ENCODE data around the gene MEIS3. TPM values are rescaled to one million over a fixed set of nuclear protein-coding genes. Genes with fewer than 3 reads are reported as not detected.

Gene MEIS3
- total RNA-seq, 1 donor from 2014 or later = 32.2 TPM

DNA sequence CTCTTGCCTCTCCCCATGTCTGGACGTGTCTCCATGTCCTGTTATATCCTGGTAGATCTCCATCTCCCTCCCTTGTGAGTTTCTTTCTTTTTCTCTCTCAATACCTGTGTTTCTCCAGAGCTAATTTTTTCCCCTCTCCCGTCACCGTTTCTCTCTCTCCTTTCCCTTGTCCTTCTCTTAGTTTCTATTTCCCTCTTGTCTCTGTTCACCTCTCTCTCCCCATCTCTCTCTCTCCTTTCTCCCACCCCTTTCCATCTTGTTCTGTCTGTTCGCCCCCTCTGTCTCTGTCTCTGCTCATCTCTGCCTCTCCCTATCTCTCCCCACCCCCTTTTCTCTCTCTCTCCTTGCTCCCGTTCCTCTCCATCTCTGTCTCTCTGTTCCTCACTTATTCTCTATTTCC, 39.3 kb upstream of the MEIS3 start:
- Histone ChIP-seq H3K9ac (no peak overlapping the region), H3K36me3 (no peaks in the 10 kb centered on the region), H4K20me1 (ENCODE audit: low read depth) (no peaks in the 10 kb centered on the region), H3K4me3 (no peak overlapping the region), H3K9me3 (ENCODE audit: low read depth) (no peaks in the 10 kb centered on the region), H3K4me2 (no peak overlapping the region), H3K27ac (no peak overlapping the region), H3F3A (ENCODE audit: low read depth) (no peaks in the 10 kb centered on the region), H2AFZ (replicated peaks) (no peak overlapping the region), H3K4me1 (no peaks in the 10 kb centered on the region), H3K79me2 (ENCODE audit: low read depth) (no peaks in the 10 kb centered on the region), H3K27me3 (peaks cover 45% of the 10 kb centered on the region)
- H3K27me3 Mint-ChIP-seq (ENCODE audit: insufficient read depth, low read depth) = peaks cover 8% of the 10 kb centered on the region
- H3K4me1 Mint-ChIP-seq = no peaks in the 10 kb centered on the region
- no peak overlapping the region for H3K4me3 Mint-ChIP-seq
- H3K9me3 Mint-ChIP-seq = peaks cover 15% of the 10 kb centered on the region
- no peak overlapping the region for H3K27ac Mint-ChIP-seq
- H3K36me3 Mint-ChIP-seq = no peaks in the 10 kb centered on the region
- TF ChIP-seq EZH2 (IDR thresholded peaks at IDR 0.05) (no peak), EZH2phosphoT487 (IDR thresholded peaks at IDR 0.05) (no peak)
- DNase-seq (ENCODE audit: low spot score) = no peak

- no peak overlapping the region for H3K27ac Mint-ChIP-seq
- Histone ChIP-seq H4K20me1 (ENCODE audit: low read depth) (no peaks in the 10 kb centered on the region), H3K4me1 (no peaks in the 10 kb centered on the region), H3K9ac (no peak overlapping the region), H3F3A (ENCODE audit: low read depth) (no peaks in the 10 kb centered on the region), H3K27ac (no peak overlapping the region), H3K9me3 (ENCODE audit: low read depth) (no peaks in the 10 kb centered on the region), H3K27me3 (peaks cover 45% of the 10 kb centered on the region), H3K79me2 (ENCODE audit: low read depth) (no peaks in the 10 kb centered on the region), H2AFZ (replicated peaks) (no peak overlapping the region), H3K36me3 (no peaks in the 10 kb centered on the region), H3K4me3 (no peak overlapping the region), H3K4me2 (no peak overlapping the region)
- H3K9me3 Mint-ChIP-seq = peaks cover 15% of the 10 kb centered on the region
- TF ChIP-seq, protein P1, sequence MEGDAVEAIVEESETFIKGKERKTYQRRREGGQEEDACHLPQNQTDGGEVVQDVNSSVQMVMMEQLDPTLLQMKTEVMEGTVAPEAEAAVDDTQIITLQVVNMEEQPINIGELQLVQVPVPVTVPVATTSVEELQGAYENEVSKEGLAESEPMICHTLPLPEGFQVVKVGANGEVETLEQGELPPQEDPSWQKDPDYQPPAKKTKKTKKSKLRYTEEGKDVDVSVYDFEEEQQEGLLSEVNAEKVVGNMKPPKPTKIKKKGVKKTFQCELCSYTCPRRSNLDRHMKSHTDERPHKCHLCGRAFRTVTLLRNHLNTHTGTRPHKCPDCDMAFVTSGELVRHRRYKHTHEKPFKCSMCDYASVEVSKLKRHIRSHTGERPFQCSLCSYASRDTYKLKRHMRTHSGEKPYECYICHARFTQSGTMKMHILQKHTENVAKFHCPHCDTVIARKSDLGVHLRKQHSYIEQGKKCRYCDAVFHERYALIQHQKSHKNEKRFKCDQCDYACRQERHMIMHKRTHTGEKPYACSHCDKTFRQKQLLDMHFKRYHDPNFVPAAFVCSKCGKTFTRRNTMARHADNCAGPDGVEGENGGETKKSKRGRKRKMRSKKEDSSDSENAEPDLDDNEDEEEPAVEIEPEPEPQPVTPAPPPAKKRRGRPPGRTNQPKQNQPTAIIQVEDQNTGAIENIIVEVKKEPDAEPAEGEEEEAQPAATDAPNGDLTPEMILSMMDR (IDR thresholded peaks at IDR 0.05) = no peak
- TF ChIP-seq EZH2phosphoT487 (IDR thresholded peaks at IDR 0.05) (no peak), EZH2 (IDR thresholded peaks at IDR 0.05) (no peak)
- H3K36me3 Mint-ChIP-seq = no peaks in the 10 kb centered on the region
- no peak overlapping the region for H3K4me3 Mint-ChIP-seq
- no peak for DNase-seq (ENCODE audit: low spot score)
- H3K27me3 Mint-ChIP-seq (ENCODE audit: insufficient read depth, low read depth) = peaks cover 10% of the 10 kb centered on the region
- H3K4me1 Mint-ChIP-seq = no peaks in the 10 kb centered on the region
Measured at GRCh38 chr19:47456721-47457474, 37.6 kb upstream of the MEIS3 start.

GRCh38 chr19:47450478-47450877, 31.2 kb upstream of the MEIS3 start:
- H3K9me3 ChIP-seq (ENCODE audit: low read depth) = no peaks in the 10 kb centered on the region

More at GRCh38 chr19:47450478-47450877, 31.2 kb upstream of the MEIS3 start:
- no peak overlapping the region for H3K4me3 ChIP-seq
- TF ChIP-seq, protein P1 (IDR thresholded peaks at IDR 0.05) = no peak
- TF ChIP-seq EZH2 (IDR thresholded peaks at IDR 0.05) (no peak), EZH2phosphoT487 (IDR thresholded peaks at IDR 0.05) (no peak)
- no peak overlapping the region for H3K9ac ChIP-seq
- no peak overlapping the region for H2AFZ ChIP-seq (replicated peaks)
- peaks cover 43% of the 10 kb centered on the region for H3K27me3 Mint-ChIP-seq (ENCODE audit: insufficient read depth, low read depth)
- H3K36me3 Mint-ChIP-seq = no peaks in the 10 kb centered on the region
- peaks cover 13% of the 10 kb centered on the region for H3K4me1 Mint-ChIP-seq
- H3K27me3 ChIP-seq = peaks cover 50% of the 10 kb centered on the region
- no peaks in the 10 kb centered on the region for H3K79me2 ChIP-seq (ENCODE audit: low read depth)
- peaks cover 24% of the 10 kb centered on the region for H3F3A ChIP-seq (ENCODE audit: low read depth)
- peaks cover 5% of the 10 kb centered on the region for H3K4me1 ChIP-seq
- H3K27ac Mint-ChIP-seq = no peak overlapping the region
- no peak for DNase-seq (ENCODE audit: low spot score)
- H3K9me3 Mint-ChIP-seq = peaks cover 8% of the 10 kb centered on the region
- H3K27ac ChIP-seq = no peak overlapping the region
- H3K4me2 ChIP-seq = no peak overlapping the region
- H3K4me3 Mint-ChIP-seq = no peak overlapping the region
- H4K20me1 ChIP-seq (ENCODE audit: low read depth) = peaks cover 44% of the 10 kb centered on the region
- H3K36me3 ChIP-seq = no peaks in the 10 kb centered on the region

All from neural progenitor cell (in vitro differentiated cells).